ES-I3 (cell line): ENCODE measurements around the gene PAX7.

ENCODE experiments used
- H3K36me3 ChIP-seq: 2 replicates; pipeline ENCODE4 v1.6.1; 2013; ENCODE audit warnings: mild to moderate bottlenecking, low read length, control low read depth, moderate library complexity; ENCODE audit not compliant: insufficient read depth
- H3K4me1 ChIP-seq: 2 replicates; pipeline ENCODE4 v1.6.1; 2013; ENCODE audit warnings: mild to moderate bottlenecking, control low read depth, low read length; ENCODE audit not compliant: insufficient read depth
- H3K9ac ChIP-seq: 2 replicates; pipeline ENCODE4 v1.6.1; 2013; ENCODE audit warnings: low read depth, mild to moderate bottlenecking, low read length, moderate library complexity
- H3K9me3 ChIP-seq: 2 replicates; pipeline ENCODE4 v1.6.1; 2013; ENCODE audit warnings: mild to moderate bottlenecking, low read length, moderate library complexity; ENCODE audit not compliant: control insufficient read depth, insufficient read depth

PAX7 gene

GRCh38 chr1:18723701-18724411 lies 93.2 kb downstream of the PAX7 start:
- no peaks in the 10 kb centered on the region for H3K9me3 ChIP-seq
- no peak overlapping the region for H3K9ac ChIP-seq
- H3K4me1 ChIP-seq = peaks cover 10% of the 10 kb centered on the region; the same call in 1 of the 2 replicates
- H3K36me3 ChIP-seq = no peaks in the 10 kb centered on the region

DNA sequence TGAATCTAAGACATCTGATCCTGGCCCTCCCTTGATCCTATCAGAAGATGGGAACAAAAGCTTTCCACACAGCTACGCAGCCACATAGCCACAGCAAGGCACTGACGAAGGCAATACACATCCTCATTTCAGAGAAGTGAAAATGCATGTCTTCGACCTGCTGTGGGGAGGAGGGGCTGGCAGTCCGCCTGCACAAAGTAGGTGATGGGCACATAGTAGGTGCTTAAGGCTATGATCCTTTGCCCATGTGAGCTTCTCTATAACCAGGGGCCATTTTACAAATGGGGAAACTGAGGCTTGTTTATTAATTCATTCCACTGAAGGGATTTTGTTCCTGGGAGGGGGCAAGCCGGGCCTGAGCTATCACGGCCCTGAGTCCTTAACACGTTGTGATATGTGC lies 94.2 kb downstream of the PAX7 start:
- H3K9ac ChIP-seq = no peak overlapping the region
- H3K4me1 ChIP-seq = peaks cover 10% of the 10 kb centered on the region; the same call in 1 of the 2 replicates
- no peaks in the 10 kb centered on the region for H3K9me3 ChIP-seq
- H3K36me3 ChIP-seq = no peaks in the 10 kb centered on the region

DNA sequence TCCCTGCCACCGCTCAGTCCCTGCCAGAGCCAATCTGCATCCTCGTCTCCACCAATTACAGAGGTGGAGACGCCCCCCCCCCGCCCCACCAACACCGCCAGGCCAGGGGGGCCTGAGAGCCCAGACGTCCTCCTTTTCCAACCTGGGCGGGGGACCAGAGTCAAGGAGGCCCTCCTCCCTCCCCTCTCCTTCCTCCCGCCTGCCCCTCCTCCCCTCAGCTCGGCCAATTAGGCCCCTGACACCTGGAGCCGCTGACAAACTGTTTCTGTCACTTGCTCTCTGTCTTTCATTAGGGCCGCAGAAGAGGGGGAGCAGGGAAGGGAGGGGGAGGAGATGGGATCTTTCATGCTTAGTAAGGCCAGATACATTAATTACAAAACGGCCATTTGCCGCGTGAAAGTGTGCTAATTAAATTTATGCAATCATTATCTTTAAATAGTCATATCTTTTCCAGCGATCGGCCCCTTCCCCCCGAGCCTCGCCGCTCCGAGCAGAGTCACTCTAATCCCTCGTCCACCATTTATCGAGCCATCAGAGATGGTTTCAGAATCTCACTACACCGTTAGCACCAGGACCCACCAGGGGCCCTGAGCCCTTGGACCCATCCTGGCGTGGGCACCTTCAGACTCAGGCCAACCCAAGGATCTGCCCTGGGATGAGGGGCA lies 94.7 kb downstream of the PAX7 start:
- Histone ChIP-seq H3K9me3 (no peaks in the 10 kb centered on the region), H3K36me3 (no peaks in the 10 kb centered on the region), H3K9ac (no peak overlapping the region), H3K4me1 (peaks cover 10% of the 10 kb centered on the region; the same call in 1 of the 2 replicates)

DNA sequence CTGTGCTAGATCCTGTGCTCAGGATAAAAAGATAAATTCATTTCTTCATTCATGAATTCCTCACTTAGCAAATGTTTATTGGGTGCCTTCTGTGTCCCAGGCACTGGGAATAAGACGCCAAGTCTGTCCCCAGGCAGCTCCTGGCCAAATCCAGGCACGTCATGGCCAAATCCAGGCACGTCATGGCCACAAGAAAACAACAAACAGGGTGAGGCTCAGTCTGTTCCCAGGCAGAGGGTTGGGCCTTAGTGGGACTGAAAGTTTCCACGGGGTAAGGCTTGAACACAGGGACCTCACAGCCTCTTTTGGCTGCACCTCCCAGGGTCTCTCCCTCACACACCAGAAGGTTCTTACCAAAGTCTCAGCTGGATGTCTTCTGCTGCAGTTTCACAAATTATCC lies 95.7 kb downstream of the PAX7 start:
- no peaks in the 10 kb centered on the region for H3K36me3 ChIP-seq
- H3K9ac ChIP-seq = no peak overlapping the region
- H3K9me3 ChIP-seq = no peaks in the 10 kb centered on the region
- H3K4me1 ChIP-seq = peaks cover 13% of the 10 kb centered on the region; the same call in 1 of the 2 replicates

DNA sequence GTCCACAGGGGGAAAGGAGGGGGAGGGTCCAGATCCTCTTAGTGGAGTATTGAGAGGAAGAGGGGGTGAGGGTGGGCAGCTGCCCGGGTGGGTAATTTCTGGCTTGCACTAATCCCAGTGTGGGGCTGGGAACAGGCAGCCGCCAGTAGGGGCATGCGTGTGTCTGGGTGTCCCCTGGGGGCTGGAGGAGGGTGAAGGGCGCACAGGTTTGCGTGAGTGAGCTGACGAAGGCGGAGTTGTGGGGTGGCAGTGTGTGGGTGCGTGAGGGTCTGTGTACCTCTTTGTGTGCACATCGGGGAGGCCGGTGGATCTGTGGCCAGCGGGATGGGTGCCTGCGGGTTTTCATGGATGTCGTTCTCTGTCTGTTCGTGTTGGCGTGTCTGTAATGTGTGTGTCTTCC lies 97.3 kb downstream of the PAX7 start:
- H3K4me1 ChIP-seq = peaks cover 13% of the 10 kb centered on the region; the same call in 1 of the 2 replicates
- H3K9ac ChIP-seq = no peak overlapping the region
- H3K36me3 ChIP-seq = no peaks in the 10 kb centered on the region
- H3K9me3 ChIP-seq = no peaks in the 10 kb centered on the region

- H3K9me3 ChIP-seq = no peaks in the 10 kb centered on the region
- H3K4me1 ChIP-seq = peaks cover 7% of the 10 kb centered on the region; the same call in 1 of the 2 replicates
- H3K9ac ChIP-seq = no peak overlapping the region
- no peaks in the 10 kb centered on the region for H3K36me3 ChIP-seq
These were observed 99.7 kb downstream of the PAX7 start for GRCh38 chr1:18730321-18730720.

- Histone ChIP-seq H3K36me3 (no peaks in the 10 kb centered on the region), H3K4me1 (peaks cover 4% of the 10 kb centered on the region; the same call in 1 of the 2 replicates), H3K9ac (no peak overlapping the region), H3K9me3 (no peaks in the 10 kb centered on the region)
These were observed 100.5 kb downstream of the PAX7 start for GRCh38 chr1:18731148-18731547.

- Histone ChIP-seq H3K9ac (no peak overlapping the region), H3K9me3 (no peaks in the 10 kb centered on the region), H3K4me1 (peaks cover 4% of the 10 kb centered on the region; the same call in 1 of the 2 replicates), H3K36me3 (no peaks in the 10 kb centered on the region)
These were observed 101.1 kb downstream of the PAX7 start for GRCh38 chr1:18731591-18732235.

DNA sequence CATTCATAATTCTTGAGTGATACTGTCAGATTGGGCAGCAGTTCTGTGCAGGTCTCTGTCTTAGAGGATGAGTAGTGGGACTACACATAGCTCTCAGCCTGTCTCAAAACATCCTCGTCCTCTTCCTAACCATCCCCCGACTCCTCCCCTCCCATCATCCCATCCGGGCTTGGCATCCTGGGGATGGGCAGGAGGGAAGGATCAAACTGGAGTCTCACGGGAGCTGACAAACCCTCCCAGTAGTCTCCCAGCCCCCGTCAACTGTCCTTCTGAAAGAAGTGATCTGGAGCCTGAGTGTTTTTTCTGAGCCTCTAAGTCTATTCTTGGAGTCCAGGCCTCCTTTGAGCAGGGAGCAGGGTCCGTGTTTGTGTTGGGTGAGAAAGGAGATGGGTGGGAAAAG lies 102.0 kb downstream of the PAX7 start:
- Histone ChIP-seq H3K9me3 (no peaks in the 10 kb centered on the region), H3K9ac (no peak overlapping the region), H3K4me1 (peaks cover 4% of the 10 kb centered on the region; the same call in 1 of the 2 replicates), H3K36me3 (no peaks in the 10 kb centered on the region)

DNA sequence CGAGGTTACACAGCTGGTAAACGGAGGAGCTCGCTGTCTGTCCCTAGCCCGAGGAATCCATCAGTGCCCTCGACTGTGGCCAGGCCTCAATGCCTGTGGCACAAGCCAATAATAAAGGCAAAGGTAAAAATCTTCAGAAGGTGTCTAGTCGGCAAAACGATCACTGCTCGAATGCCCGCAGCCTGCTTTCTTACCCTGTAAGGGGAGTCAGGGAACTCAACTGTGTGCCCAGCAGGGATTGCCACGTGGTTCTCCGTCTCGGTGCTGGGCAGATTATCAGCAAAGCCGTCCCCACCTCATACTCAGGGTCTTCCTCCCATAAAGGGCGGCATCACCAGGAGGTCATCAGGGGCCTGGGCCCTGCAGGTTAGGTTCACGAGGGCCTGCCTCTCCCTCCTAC lies 103.4 kb downstream of the PAX7 start:
- no peaks in the 10 kb centered on the region for H3K9me3 ChIP-seq
- H3K9ac ChIP-seq = no peak overlapping the region
- no peaks in the 10 kb centered on the region for H3K36me3 ChIP-seq
- H3K4me1 ChIP-seq = peaks cover 4% of the 10 kb centered on the region; the same call in 1 of the 2 replicates

- Histone ChIP-seq H3K9me3 (no peaks in the 10 kb centered on the region), H3K4me1 (peaks cover 4% of the 10 kb centered on the region; the same call in 1 of the 2 replicates), H3K36me3 (no peaks in the 10 kb centered on the region), H3K9ac (no peak overlapping the region)
These were observed 104.0 kb downstream of the PAX7 start for GRCh38 chr1:18734461-18735223.

DNA sequence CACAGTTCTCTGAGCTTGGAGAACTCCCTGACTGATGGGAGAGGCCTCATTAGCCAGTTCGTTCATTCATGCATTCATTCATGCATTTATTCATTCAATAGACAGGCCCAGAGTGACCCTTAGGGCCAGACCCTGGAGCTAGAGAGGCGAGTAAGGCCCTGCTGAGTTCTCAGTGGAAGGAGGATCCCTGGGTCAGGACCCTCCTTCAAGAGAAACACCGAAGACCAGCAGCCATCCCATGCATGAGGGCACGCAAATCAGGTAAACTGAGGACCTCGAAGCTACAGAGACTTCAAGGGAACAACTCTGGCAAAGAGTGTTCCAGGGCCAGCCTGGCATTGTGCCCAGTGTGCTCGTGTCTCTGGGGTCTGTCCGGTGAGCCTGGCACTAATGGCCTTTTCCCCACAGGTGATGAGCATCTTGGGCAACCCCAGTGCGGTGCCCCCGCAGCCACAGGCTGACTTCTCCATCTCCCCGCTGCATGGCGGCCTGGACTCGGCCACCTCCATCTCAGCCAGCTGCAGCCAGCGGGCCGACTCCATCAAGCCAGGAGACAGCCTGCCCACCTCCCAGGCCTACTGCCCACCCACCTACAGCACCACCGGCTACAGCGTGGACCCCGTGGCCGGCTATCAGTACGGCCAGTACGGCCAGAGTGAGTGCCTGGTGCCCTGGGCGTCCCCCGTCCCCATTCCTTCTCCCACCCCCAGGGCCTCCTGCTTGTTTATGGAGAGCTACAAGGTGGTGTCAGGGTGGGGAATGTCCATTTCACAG lies 104.8 kb downstream of the PAX7 start:
- Histone ChIP-seq H3K9me3 (no peaks in the 10 kb centered on the region), H3K4me1 (peaks cover 4% of the 10 kb centered on the region; the same call in 1 of the 2 replicates), H3K9ac (no peak overlapping the region), H3K36me3 (no peaks in the 10 kb centered on the region)

DNA sequence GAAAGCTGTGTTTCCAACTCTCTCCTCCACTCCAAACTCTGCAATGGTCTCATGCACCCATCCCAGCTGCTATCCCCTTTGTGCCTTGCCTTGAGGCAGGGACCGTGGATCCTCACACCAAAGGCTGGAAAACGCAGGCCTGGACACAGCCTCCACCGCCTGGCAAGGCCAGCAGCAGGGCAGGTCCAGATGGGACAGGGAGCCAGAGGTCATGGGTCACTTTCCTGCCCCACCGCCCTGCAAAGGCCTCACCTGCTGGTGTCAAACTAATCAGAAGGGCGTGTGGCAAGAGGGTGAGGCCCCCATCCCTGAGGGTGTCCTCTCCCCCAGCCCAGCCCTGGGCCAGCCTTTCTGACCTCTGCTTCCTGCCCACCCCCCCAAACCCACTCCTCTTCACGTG lies 106.3 kb downstream of the PAX7 start:
- Histone ChIP-seq H3K9me3 (no peaks in the 10 kb centered on the region), H3K4me1 (no peaks in the 10 kb centered on the region), H3K9ac (no peak overlapping the region), H3K36me3 (no peaks in the 10 kb centered on the region)
